ENCODE data around the gene PEAK3. TPM values are rescaled to one million over a fixed set of nuclear protein-coding genes. Genes with fewer than 3 reads are reported as not detected.

PEAK3 gene
- total RNA-seq, 2 experiments from 2014 or later: not detected

DNA sequence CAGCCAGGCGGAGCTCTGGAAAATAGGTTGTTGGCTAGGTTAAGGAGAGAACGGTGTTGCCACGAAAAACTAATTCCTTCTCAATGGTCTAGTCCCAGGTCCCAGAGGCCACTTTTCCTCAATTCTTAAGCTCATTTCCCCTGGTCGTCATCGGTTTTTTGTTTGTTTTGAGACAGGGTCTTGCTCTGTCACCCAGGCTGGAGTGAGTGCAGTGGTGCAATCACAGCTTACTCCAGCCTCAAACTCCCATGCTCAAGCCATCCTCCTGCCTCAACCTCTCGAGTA lies 44.2 kb downstream of the PEAK3 start:
- CTCF ChIA-PET: interaction anchor here (0.6 to 3.3 kb wide), 7 partner anchors 15 to 399 kb away, joined by 3 to 23 read pairs (median 3); partner anchors contain the start of gene AP3D1

DNA sequence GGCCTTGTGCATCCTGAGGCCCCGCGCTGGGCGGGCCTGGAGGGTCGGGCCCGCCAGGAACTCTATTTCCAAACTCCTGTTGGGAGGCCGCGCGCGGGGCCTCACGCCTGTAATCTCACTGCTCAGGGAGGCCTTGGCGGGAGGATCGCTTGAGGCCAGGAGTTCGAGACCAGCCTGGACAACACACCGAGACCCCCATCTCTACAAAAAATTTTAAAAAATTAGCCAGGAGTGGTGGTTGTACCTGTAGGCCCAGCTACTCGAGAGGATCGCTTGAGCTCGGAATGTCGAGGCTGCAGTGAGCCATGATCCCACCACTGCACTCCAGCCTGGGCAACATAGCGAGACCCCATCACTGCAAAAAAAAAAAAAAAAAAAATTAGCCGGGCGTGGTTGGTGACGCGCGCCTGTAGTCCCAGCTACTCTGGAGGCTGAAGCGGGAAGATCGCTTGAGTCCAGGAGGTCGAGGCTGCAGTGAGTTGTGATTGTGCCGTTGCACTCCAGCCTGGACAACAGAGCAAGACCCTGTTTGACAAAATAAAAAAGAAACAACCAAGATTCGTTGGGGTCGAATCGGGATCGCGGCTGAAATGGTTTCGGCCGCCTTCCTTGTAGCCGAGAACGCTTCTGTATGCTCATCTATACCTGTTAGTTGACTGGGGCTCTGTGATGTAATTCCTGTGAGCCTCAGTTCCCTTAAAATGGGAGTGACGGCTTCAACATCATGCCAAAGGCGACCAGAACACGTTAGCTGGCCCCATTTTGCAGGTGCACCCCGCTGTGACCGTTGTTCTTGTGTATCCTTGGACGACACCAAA lies 44.7 kb downstream of the PEAK3 start:
- POLR2A ChIA-PET: interaction anchor here (0.7 to 10.4 kb wide), 8 partner anchors 9 to 361 kb away, joined by 3 to 202 read pairs (median 4); partner anchors contain the start of genes AMH, JSRP1 and TIMM13
- CTCF ChIA-PET: interaction anchor here (0.6 to 3.3 kb wide), 5 partner anchors 16 to 86 kb away, joined by 3 to 23 read pairs (median 3); partner anchors contain the start of gene AP3D1
- DNase-seq: no peak
- no peaks in the 10 kb centered on the region for H3K27me3 Mint-ChIP-seq
- peaks cover 60% of the 10 kb centered on the region for H3K4me1 Mint-ChIP-seq (ENCODE audit: low read depth)
- H3K36me3 Mint-ChIP-seq (ENCODE audit: low read depth): peaks cover 61% of the 10 kb centered on the region
- H3K27ac Mint-ChIP-seq: peak overlapping the region; percentile 84
- H3K4me3 Mint-ChIP-seq: peak overlapping the region; percentile 92
- ATAC-seq: no peak
- intact Hi-C loops (cut with micrococcal nuclease): loop anchor here (10.0 kb wide), 1 partner anchor 62 kb away; no protein-coding TSS in a partner anchor
- H3K9me3 Mint-ChIP-seq: no peaks in the 10 kb centered on the region
- TF ChIP-seq, protein P1, sequence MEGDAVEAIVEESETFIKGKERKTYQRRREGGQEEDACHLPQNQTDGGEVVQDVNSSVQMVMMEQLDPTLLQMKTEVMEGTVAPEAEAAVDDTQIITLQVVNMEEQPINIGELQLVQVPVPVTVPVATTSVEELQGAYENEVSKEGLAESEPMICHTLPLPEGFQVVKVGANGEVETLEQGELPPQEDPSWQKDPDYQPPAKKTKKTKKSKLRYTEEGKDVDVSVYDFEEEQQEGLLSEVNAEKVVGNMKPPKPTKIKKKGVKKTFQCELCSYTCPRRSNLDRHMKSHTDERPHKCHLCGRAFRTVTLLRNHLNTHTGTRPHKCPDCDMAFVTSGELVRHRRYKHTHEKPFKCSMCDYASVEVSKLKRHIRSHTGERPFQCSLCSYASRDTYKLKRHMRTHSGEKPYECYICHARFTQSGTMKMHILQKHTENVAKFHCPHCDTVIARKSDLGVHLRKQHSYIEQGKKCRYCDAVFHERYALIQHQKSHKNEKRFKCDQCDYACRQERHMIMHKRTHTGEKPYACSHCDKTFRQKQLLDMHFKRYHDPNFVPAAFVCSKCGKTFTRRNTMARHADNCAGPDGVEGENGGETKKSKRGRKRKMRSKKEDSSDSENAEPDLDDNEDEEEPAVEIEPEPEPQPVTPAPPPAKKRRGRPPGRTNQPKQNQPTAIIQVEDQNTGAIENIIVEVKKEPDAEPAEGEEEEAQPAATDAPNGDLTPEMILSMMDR (IDR thresholded peaks at IDR 0.05): no peak

More for the DNA sequence above, 44.2 kb downstream of the PEAK3 start:
- Mint-ChIP-seq H3K27me3 (no peaks in the 10 kb centered on the region), H3K9me3 (no peaks in the 10 kb centered on the region), H3K27ac (peak overlapping the region; percentile 84), H3K4me1 (ENCODE audit: low read depth) (peaks cover 65% of the 10 kb centered on the region), H3K4me3 (peak overlapping the region; percentile 92), H3K36me3 (ENCODE audit: low read depth) (peaks cover 65% of the 10 kb centered on the region)
- POLR2A ChIA-PET: interaction anchor here (0.6 to 10.4 kb wide), 11 partner anchors 8 to 395 kb away, joined by 3 to 202 read pairs (median 3); partner anchors contain the start of genes AMH, JSRP1 and TIMM13
- DNase-seq (no peak), ATAC-seq (no peak)
- intact Hi-C loops (cut with micrococcal nuclease): loop anchor here (2.0 to 10.0 kb wide), 2 partner anchors 33 to 63 kb away; no protein-coding TSS in a partner anchor
- TF ChIP-seq, protein P1 (IDR thresholded peaks at IDR 0.05): no peak

DNA sequence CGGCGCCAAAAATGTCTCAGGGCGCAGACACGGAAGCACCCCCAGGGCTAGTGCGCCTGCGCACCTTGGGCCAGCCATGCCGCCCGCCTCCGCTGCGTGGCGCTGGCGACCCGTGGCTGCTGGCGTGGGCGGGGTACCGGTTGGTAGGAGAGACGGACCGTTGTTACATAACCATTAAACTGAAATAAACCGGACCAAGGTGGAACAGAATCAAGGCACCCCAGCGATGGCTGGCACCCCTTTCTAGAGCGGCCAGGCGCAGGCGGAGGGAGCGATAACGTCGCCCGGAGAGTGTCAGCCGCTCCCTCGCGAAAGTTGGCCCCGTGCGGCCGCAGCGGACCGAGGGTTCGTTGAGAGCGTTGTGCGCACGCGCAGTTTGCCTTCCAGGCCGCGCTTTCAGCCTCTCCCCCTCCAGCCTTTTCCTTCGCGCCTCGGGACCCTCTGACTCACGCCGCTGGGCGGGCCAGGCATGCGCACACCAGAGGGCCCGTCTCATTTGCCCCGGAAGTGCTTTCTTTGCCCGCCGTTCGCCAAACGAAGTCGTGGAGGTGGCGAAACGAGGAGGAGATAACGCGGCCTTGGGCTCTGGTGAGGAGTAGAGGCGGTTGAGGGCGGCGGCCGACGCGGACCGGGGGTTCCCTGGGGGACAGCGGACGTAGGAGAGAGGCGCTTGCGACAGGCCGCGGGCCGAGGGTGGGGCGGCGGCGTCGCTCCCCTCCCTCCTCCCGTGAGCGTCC lies 45.5 kb downstream of the PEAK3 start, which contains the start of the genes PLEKHJ1 and SF3A2:
TSS of gene PLEKHJ1 (minus strand) at position 16 of the 737 bp plus-strand sequence. CDS start 81 bp downstream, outside the sequence.
TSS of gene SF3A2 (plus strand) at position 511 of the 737 bp plus-strand sequence. CDS start 6,595 bp downstream, outside the sequence.
- intact Hi-C loops (cut with micrococcal nuclease): loop anchor here (10.0 kb wide), 1 partner anchor 62 kb away; no protein-coding TSS in a partner anchor
- H3K9me3 Mint-ChIP-seq: no peaks in the 10 kb centered on the region
- ATAC-seq: peak; percentile 88
- CTCF ChIA-PET: interaction anchor here (0.7 to 3.3 kb wide), 10 partner anchors 15 to 91 kb away, joined by 3 to 23 read pairs (median 4); partner anchors contain the start of genes AP3D1, LSM7 and SPPL2B
- H3K4me3 Mint-ChIP-seq: peak within 1 kb of the TSS; percentile 92
- POLR2A ChIA-PET: interaction anchor here (0.6 to 10.4 kb wide), 14 partner anchors 10 to 360 kb away, joined by 3 to 202 read pairs (median 4); partner anchors contain the start of genes AMH and JSRP1
- TF ChIP-seq, protein P1 (IDR thresholded peaks at IDR 0.05): peak; percentile 98
- H3K27me3 Mint-ChIP-seq: no peaks in the 10 kb centered on the region
- H3K4me1 Mint-ChIP-seq (ENCODE audit: low read depth): peaks cover 54% of the 10 kb centered on the region
- H3K36me3 Mint-ChIP-seq (ENCODE audit: low read depth): peaks cover 62% of the 10 kb centered on the region
- DNase-seq: peak; percentile 98
- H3K27ac Mint-ChIP-seq: peak within 1 kb of the TSS; percentile 99

DNA sequence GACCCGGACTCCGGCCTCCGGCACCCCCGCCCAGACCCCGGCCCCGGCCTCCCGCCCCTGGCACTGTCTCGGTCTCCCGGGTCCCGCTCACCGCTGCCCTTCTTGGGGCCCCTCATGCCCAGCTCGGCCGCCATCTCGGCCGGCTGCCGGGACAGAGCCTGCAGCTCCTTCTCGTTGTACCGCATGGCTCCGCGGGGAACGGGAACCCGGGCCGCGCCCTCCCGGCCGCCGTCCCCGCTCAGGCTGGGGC lies 46.0 kb downstream of the PEAK3 start:
- no peak for ATAC-seq
- POLR2A ChIA-PET: interaction anchor here (0.6 to 1.4 kb wide), 16 partner anchors 9 to 195 kb away, joined by 3 to 8 read pairs (median 3); no protein-coding TSS in a partner anchor
- Mint-ChIP-seq H3K9me3 (no peaks in the 10 kb centered on the region), H3K27ac (peak overlapping the region; percentile 99), H3K36me3 (ENCODE audit: low read depth) (peaks cover 60% of the 10 kb centered on the region), H3K27me3 (no peaks in the 10 kb centered on the region), H3K4me1 (ENCODE audit: low read depth) (peaks cover 49% of the 10 kb centered on the region), H3K4me3 (peak overlapping the region; percentile 92)
- CTCF ChIA-PET: interaction anchor here (0.7 to 2.0 kb wide), 9 partner anchors 14 to 92 kb away, joined by 3 to 7 read pairs (median 4); partner anchors contain the start of genes LSM7 and SPPL2B
- TF ChIP-seq, protein P1 (IDR thresholded peaks at IDR 0.05): no peak
- intact Hi-C loops (cut with micrococcal nuclease): loop anchor here (10.0 kb wide), 1 partner anchor 61 kb away; no protein-coding TSS in a partner anchor
- DNase-seq: no peak

Measured in activated CD8-positive, alpha-beta T cell treated with anti-CD3 and anti-CD28 coated beads for 36 hours (primary cell).